Liver (tissue), 3 donors: ENCODE results near the gene PIKFYVE.

Source experiments
- CTCF ChIP-seq: fragments of 150-350 bp; IDR thresholded peaks from 2 replicates; pipeline ENCODE4 v1.5.1; 2017; ENCODE audit warnings: improper control_type of control experiment, low read depth, low read length; ENCODE audit not compliant: missing input control
- RAD21 ChIP-seq, 2 donors: IDR thresholded peaks; 2 replicates each; pipeline ENCODE4 v1.6.1; 2016; ENCODE audit warnings: antibody characterized with exemption in 2 of 2, mild to moderate bottlenecking in 2 of 2
- donor health status: healthy.
- donor health status: healthy.

- TF ChIP-seq RAD21 (IDR thresholded peaks at IDR 0.05), result no peak
- TF ChIP-seq CTCF, result no peak
Observed at GRCh38 chr2:208300847-208301618, 35.0 kb downstream of the PIKFYVE start.
